A673 (cell line): ENCODE data around the gene TM4SF18. TPM values are rescaled to one million over a fixed set of nuclear protein-coding genes. Genes with fewer than 3 reads are reported as not detected.

Experiments used
- BruUV-seq: library from RNA; stranded (reverse); fragments of 400-500 nt; replicated peaks from 2 replicates; lab custom pipeline; 2021; lab: Mats Ljungman, UMichigan
- CTCF ChIA-PET: fragments of 300-600 bp; sonication (Branson Sonifier 250); formaldehyde crosslinking; loops from one replicate; lab custom pipeline; 2022; ENCODE audit warnings: antibody characterized with exemption; lab: Charles Lee
- POLR2A ChIA-PET: fragments of 300-600 bp; sonication (Branson Sonifier 250); formaldehyde crosslinking; loops from one replicate; lab custom pipeline; 2022; ENCODE audit warnings: antibody characterized with exemption; ENCODE audit not compliant: low non-redundant PET; lab: Charles Lee
- DNase-seq: peaks from one replicate; pipeline ENCODE4 v3.0.0-alpha.2; 2015; ENCODE audit warnings: low spot score
- H3K27ac ChIP-seq: fragments of 200-600 bp; sonication (generic); 2 replicates; pipeline ENCODE4 v1.5.1; 2016; ENCODE audit warnings: mixed run types, low read depth, mild to moderate bottlenecking, mixed read lengths, antibody characterized with exemption, low read length; ENCODE audit not compliant: poor library complexity, severe bottlenecking
- H3K27me3 ChIP-seq: fragments of 200-600 bp; sonication (generic); replicated peaks from 2 replicates; pipeline ENCODE4 v1.6.1; 2017; ENCODE audit warnings: mixed run types, low read depth, mild to moderate bottlenecking, mixed read lengths, antibody characterized with exemption, low read length; ENCODE audit not compliant: insufficient read depth, poor library complexity
- H3K36me3 ChIP-seq: fragments of 200-600 bp; sonication (generic); 2 replicates; pipeline ENCODE4 v1.6.1; 2016; ENCODE audit warnings: mixed run types, mild to moderate bottlenecking, mixed read lengths, antibody characterized with exemption, low read length; ENCODE audit not compliant: insufficient read depth, poor library complexity, severe bottlenecking
- H3K4me1 ChIP-seq: fragments of 200-600 bp; sonication (generic); 2 replicates; pipeline ENCODE4 v1.6.1; 2017; ENCODE audit warnings: mixed run types, mild to moderate bottlenecking, mixed read lengths, antibody characterized with exemption, low read length; ENCODE audit not compliant: insufficient read depth, poor library complexity, severe bottlenecking
- H3K4me3 ChIP-seq: fragments of 200-600 bp; sonication (generic); 2 replicates; pipeline ENCODE4 v1.5.1; 2016; ENCODE audit warnings: low read depth, mixed run types, mild to moderate bottlenecking, mixed read lengths, low read length; ENCODE audit not compliant: poor library complexity, severe bottlenecking
- H3K9me3 ChIP-seq: fragments of 200-600 bp; sonication (generic); 2 replicates; pipeline ENCODE4 v1.6.1; 2016; ENCODE audit warnings: mixed run types, low read depth, mild to moderate bottlenecking, mixed read lengths, antibody characterized with exemption, low read length; ENCODE audit not compliant: poor library complexity, severe bottlenecking
- EZH2 ChIP-seq: fragments of 200-600 bp; sonication (generic); IDR thresholded peaks from 2 replicates; pipeline ENCODE4 v1.6.1; 2017; ENCODE audit warnings: borderline replicate concordance, low read depth, mild to moderate bottlenecking, mixed read lengths, antibody characterized with exemption, low read length; ENCODE audit not compliant: poor library complexity, severe bottlenecking
- intact Hi-C: fragments of 100-400 bp; cut with micrococcal nuclease; formaldehyde crosslinking; loops from one replicate; pipeline ENCODE4 v1.10.0; 2022; ENCODE audit not compliant: unreplicated experiment
- total RNA-seq: library from RNA; stranded (reverse); gene quantifications from 2 replicates; pipeline ENCODE4 v1.2.3, GENCODE V29; 2021
- TF ChIP-seq, protein P1 (sequence below): fragments of 300-800, 200-600 bp; sonication (generic); conservative IDR thresholded peaks from 2 replicates; pipeline ENCODE4 v1.5.1; 2017; ENCODE audit warnings: low read depth, mild to moderate bottlenecking, antibody characterized with exemption, low read length, moderate library complexity, mixed read lengths

The TM4SF18 gene
- total RNA-seq, 1 experiment from 2014 or later = 1.5 TPM

DNA sequence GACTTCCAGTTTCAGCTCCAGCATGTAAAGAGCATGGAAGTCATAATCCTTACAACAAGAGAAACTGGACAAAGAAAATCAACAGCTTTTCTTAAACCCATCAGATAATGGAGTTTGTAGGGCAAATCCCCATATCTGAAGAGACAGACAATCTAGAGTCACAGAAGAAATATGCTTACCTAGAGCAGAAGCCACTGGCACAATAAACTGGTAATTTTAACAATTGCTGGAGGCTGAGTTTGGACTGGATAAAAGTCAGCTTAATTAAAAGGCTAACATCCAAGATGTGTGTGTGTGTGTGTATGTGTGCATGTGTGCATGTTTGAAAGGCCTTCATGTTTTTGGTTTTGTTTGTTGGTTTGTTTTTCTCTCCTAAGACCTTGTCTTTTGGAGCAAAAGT lies 50.6 kb downstream of the TM4SF18 start:
- intact Hi-C loops = no loop called here
- ChIA-PET POLR2A (no interaction called here), CTCF (no interaction called here)
- no peaks in the 10 kb centered on the region for H3K4me1 ChIP-seq
- no peaks in the 10 kb centered on the region for H3K9me3 ChIP-seq
- no peak overlapping the region for H3K27ac ChIP-seq
- no TSS peak for BruUV-seq
- H3K36me3 ChIP-seq = no peaks in the 10 kb centered on the region
- TF ChIP-seq, protein P1, sequence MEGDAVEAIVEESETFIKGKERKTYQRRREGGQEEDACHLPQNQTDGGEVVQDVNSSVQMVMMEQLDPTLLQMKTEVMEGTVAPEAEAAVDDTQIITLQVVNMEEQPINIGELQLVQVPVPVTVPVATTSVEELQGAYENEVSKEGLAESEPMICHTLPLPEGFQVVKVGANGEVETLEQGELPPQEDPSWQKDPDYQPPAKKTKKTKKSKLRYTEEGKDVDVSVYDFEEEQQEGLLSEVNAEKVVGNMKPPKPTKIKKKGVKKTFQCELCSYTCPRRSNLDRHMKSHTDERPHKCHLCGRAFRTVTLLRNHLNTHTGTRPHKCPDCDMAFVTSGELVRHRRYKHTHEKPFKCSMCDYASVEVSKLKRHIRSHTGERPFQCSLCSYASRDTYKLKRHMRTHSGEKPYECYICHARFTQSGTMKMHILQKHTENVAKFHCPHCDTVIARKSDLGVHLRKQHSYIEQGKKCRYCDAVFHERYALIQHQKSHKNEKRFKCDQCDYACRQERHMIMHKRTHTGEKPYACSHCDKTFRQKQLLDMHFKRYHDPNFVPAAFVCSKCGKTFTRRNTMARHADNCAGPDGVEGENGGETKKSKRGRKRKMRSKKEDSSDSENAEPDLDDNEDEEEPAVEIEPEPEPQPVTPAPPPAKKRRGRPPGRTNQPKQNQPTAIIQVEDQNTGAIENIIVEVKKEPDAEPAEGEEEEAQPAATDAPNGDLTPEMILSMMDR = no peak
- TF ChIP-seq EZH2 = no peak
- H3K4me3 ChIP-seq = no peak overlapping the region
- no peak for DNase-seq
- no peaks in the 10 kb centered on the region for H3K27me3 ChIP-seq

DNA sequence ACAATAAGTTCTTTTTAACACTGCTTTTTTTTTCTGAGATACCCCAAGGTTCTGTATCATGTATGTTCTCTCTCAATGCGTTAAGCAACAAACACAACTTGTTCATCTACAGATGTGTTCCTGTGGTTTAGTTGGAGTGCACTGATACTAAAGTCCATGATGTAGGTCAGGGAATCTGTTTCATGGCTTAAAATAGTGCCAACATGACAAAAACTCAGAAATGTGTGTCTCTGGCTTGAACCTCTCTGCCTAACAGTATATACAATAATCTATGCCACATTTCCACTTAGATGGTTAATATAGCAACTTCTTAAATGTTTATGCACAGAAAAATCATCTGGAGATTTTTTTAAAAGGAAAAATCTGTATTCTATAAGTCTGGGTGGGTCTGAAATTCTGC lies 51.1 kb downstream of the TM4SF18 start:
- Histone ChIP-seq H3K4me1 (no peaks in the 10 kb centered on the region), H3K9me3 (no peaks in the 10 kb centered on the region), H3K27me3 (no peaks in the 10 kb centered on the region), H3K27ac (no peak overlapping the region), H3K4me3 (no peak overlapping the region), H3K36me3 (no peaks in the 10 kb centered on the region)
- no peak for DNase-seq
- POLR2A ChIA-PET = no interaction called here
- intact Hi-C loops = no loop called here
- no peak for TF ChIP-seq EZH2
- TF ChIP-seq, protein P1 = no peak
- CTCF ChIA-PET = no interaction called here
- BruUV-seq = no TSS peak

DNA sequence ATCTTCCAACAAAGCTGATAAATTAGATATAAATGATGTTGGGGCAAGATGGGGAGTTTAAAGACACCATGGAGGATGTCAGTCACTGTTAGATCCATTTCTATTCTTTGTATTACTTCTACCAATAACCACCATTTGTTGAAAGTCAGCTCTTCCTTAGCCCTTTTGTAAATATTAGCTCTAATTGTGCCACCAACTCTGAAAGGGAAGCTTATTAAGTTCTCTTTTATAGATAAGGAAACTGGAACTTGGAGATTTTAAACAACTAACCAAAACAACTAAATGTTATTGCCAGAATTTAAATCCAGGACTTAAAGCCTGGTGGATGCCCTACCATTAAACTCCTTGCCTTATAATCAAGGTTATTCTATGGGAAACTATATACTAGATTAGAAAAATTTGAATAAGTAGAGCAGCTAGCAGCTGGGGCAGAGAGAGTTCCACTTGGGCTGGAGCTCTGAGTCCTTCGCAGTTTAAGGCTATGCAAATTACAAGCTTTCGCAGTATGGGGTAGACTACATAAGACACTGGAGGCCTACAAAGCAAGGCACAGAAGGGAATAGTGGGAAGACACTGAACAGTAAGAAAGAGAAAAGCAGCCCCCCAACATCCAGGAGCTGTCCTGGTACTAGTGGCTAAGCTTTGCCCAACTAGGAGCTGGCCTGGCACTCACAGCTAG lies 52.6 kb downstream of the TM4SF18 start:
- no peak overlapping the region for H3K27ac ChIP-seq
- H3K36me3 ChIP-seq = no peaks in the 10 kb centered on the region
- H3K27me3 ChIP-seq = no peaks in the 10 kb centered on the region
- ChIA-PET POLR2A (no interaction called here), CTCF (no interaction called here)
- H3K4me3 ChIP-seq = no peak overlapping the region
- intact Hi-C loops = no loop called here
- no peak for TF ChIP-seq EZH2
- TF ChIP-seq, protein P1 = no peak
- BruUV-seq = no TSS peak
- no peak for DNase-seq
- H3K4me1 ChIP-seq = no peaks in the 10 kb centered on the region
- no peaks in the 10 kb centered on the region for H3K9me3 ChIP-seq
